DND-41 (cell line): ENCODE measurements around the gene PRMT1.

Experiments
- ATAC-seq: fragments of 200-7000 bp; cut with Tn5 transposase; 3 replicates; pipeline ENCODE4 v1.9.1; 2021; ENCODE audit warnings: low read depth; ENCODE audit not compliant: insufficient read depth
- DNase-seq: peaks from one replicate; pipeline ENCODE4 v3.0.0-alpha.2; 2020
- H2AFZ ChIP-seq: 2 replicates; pipeline ENCODE4 v1.6.0; 2012; ENCODE audit warnings: low read depth, low read length
- H3K27ac ChIP-seq: 2 replicates; pipeline ENCODE4 v1.5.1; 2012; ENCODE audit warnings: low read length, inconsistent platforms
- H3K27me3 ChIP-seq: fragments of 200-600 bp; sonication (generic); 2 replicates; pipeline ENCODE4 v1.6.0; 2012; ENCODE audit warnings: low read length, mild to moderate bottlenecking, inconsistent platforms; ENCODE audit not compliant: insufficient read depth, poor library complexity
- H3K36me3 ChIP-seq: 2 replicates; pipeline ENCODE4 v1.5.1; 2012; ENCODE audit warnings: low read length, inconsistent platforms; ENCODE audit not compliant: insufficient read depth
- H3K4me1 ChIP-seq: 2 replicates; pipeline ENCODE4 v1.5.1; 2012; ENCODE audit warnings: mild to moderate bottlenecking, low read length; ENCODE audit not compliant: insufficient read depth
- H3K4me2 ChIP-seq: 2 replicates; pipeline ENCODE4 v1.6.0; 2012; ENCODE audit warnings: mild to moderate bottlenecking, moderate library complexity, low read length, inconsistent platforms; ENCODE audit not compliant: insufficient read depth
- H3K4me3 ChIP-seq, 2 experiments: fragments of 200-600 bp in 1 of 2; shearing (Covaris generic) in 1 of 2; 2 replicates each; pipeline ENCODE4 v1.5.1; 2012 to 2016; ENCODE audit warnings: inconsistent platforms in 2 of 2, low read length in 2 of 2, mild to moderate bottlenecking in 2 of 2, low read depth in 1 of 2, moderate library complexity in 1 of 2
- H3K79me2 ChIP-seq: 2 replicates; pipeline ENCODE4 v1.6.0; 2012; ENCODE audit warnings: low read length, inconsistent platforms; ENCODE audit not compliant: insufficient read depth
- H3K9ac ChIP-seq: 2 replicates; pipeline ENCODE4 v1.6.0; 2012; ENCODE audit warnings: low read depth, mild to moderate bottlenecking, inconsistent platforms, low read length, moderate library complexity
- H3K9me3 ChIP-seq: 2 replicates; pipeline ENCODE4 v1.5.1; 2012; ENCODE audit warnings: low read length, moderate library complexity, mild to moderate bottlenecking, inconsistent platforms; ENCODE audit not compliant: insufficient read depth, severe bottlenecking
- H4K20me1 ChIP-seq: 2 replicates; pipeline ENCODE4 v1.6.0; 2012; ENCODE audit warnings: low read length; ENCODE audit not compliant: insufficient read depth
- CTCF ChIP-seq: IDR thresholded peaks from 2 replicates; pipeline ENCODE4 v1.5.1; 2012; ENCODE audit warnings: borderline replicate concordance, low read length, moderate library complexity, mild to moderate bottlenecking; ENCODE audit not compliant: poor library complexity, severe bottlenecking; ENCODE audit errors: extremely low read depth
- EZH2 ChIP-seq: IDR thresholded peaks from 3 replicates; pipeline ENCODE4 v1.6.1; 2012; ENCODE audit warnings: borderline replicate concordance, low read depth, mild to moderate bottlenecking, moderate library complexity, low read length, inconsistent platforms; ENCODE audit not compliant: severe bottlenecking

The PRMT1 gene

GRCh38 chr19:49680421-49681351 is 3.6 kb downstream of the PRMT1 start:
- Histone ChIP-seq H3K36me3 (peaks cover 65% of the 10 kb centered on the region), H3K79me2 (peaks cover 62% of the 10 kb centered on the region)

DNA sequence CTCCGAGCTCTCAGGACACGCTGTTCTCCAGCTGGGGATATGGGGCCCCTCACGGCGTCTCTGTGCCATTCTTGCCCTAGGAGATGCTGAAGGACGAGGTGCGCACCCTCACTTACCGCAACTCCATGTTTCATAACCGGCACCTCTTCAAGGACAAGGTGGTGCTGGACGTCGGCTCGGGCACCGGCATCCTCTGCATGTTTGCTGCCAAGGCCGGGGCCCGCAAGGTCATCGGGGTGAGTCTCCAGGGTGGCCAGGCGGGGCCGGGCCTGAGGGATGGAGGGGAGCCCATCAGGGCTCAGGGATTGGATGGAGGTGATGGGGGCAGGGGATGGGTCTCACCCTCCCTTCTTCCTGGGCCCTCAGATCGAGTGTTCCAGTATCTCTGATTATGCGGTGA is 4.8 kb downstream of the PRMT1 start:
- peaks cover 62% of the 10 kb centered on the region for H3K79me2 ChIP-seq
- DNase-seq (no peak), ATAC-seq (no peak)
- H3K4me2 ChIP-seq, result no peak overlapping the region
- no peak overlapping the region for H2AFZ ChIP-seq
- H3K36me3 ChIP-seq, result peaks cover 75% of the 10 kb centered on the region
- H3K9ac ChIP-seq, result no peak overlapping the region
- no peak overlapping the region for H3K4me3 ChIP-seq
- H3K27ac ChIP-seq, result no peak overlapping the region
- H4K20me1 ChIP-seq, result peaks cover 74% of the 10 kb centered on the region
- H3K4me1 ChIP-seq, result peaks cover 31% of the 10 kb centered on the region
- no peak for TF ChIP-seq EZH2
- H3K9me3 ChIP-seq, result no peaks in the 10 kb centered on the region
- H3K27me3 ChIP-seq, result no peaks in the 10 kb centered on the region

More at GRCh38 chr19:49680421-49681351, 3.6 kb downstream of the PRMT1 start:
- H3K4me2 ChIP-seq, result peak overlapping the region; percentile 58
- H3K9me3 ChIP-seq, result no peaks in the 10 kb centered on the region
- no peaks in the 10 kb centered on the region for H3K27me3 ChIP-seq
- peak overlapping the region; percentile 14; the same call in 1 of the 2 replicates for H3K9ac ChIP-seq
- H3K4me3 ChIP-seq, result peak overlapping the region in 1 of 2 experiments; percentile 22; a peak in 1 of 4 replicates
- H3K4me1 ChIP-seq, result peaks cover 38% of the 10 kb centered on the region
- TF ChIP-seq CTCF (peak; percentile 94), EZH2 (no peak)
- H2AFZ ChIP-seq, result no peak overlapping the region
- ATAC-seq (peak; percentile 15), DNase-seq (peak; percentile 91)
- peaks cover 64% of the 10 kb centered on the region for H4K20me1 ChIP-seq
- no peak overlapping the region for H3K27ac ChIP-seq

- no peak overlapping the region for H3K4me2 ChIP-seq
- TF ChIP-seq CTCF, result no peak
- no peak for TF ChIP-seq EZH2
Measured at GRCh38 chr19:49682274-49682673, 5.2 kb downstream of the PRMT1 start.

GRCh38 chr19:49683814-49684250 is 6.8 kb downstream of the PRMT1 start:
- no peaks in the 10 kb centered on the region for H3K27me3 ChIP-seq
- no peak overlapping the region for H3K9ac ChIP-seq
- no peak overlapping the region for H2AFZ ChIP-seq
- no peak overlapping the region for H3K4me3 ChIP-seq
- no peak for DNase-seq
- TF ChIP-seq EZH2, result no peak
- TF ChIP-seq CTCF, result no peak
- no peak for ATAC-seq
- no peak overlapping the region for H3K4me2 ChIP-seq
- H4K20me1 ChIP-seq, result peaks cover 83% of the 10 kb centered on the region
- H3K9me3 ChIP-seq, result no peaks in the 10 kb centered on the region
- peaks cover 45% of the 10 kb centered on the region for H3K79me2 ChIP-seq
- H3K36me3 ChIP-seq, result peaks cover 91% of the 10 kb centered on the region
- no peak overlapping the region for H3K27ac ChIP-seq
- H3K4me1 ChIP-seq, result peaks cover 22% of the 10 kb centered on the region

More at GRCh38 chr19:49682274-49682673, 5.2 kb downstream of the PRMT1 start:
- DNase-seq (no peak), ATAC-seq (no peak)
- Histone ChIP-seq H3K9ac (no peak overlapping the region), H3K9me3 (no peaks in the 10 kb centered on the region), H3K79me2 (peaks cover 60% of the 10 kb centered on the region), H3K4me1 (peaks cover 31% of the 10 kb centered on the region), H4K20me1 (peaks cover 77% of the 10 kb centered on the region), H3K4me3 (no peak overlapping the region), H2AFZ (no peak overlapping the region), H3K27me3 (no peaks in the 10 kb centered on the region), H3K36me3 (peaks cover 78% of the 10 kb centered on the region), H3K27ac (no peak overlapping the region)
